ENCODE measurements around the gene PEX6.
"Not testable (repeated sequence)": the region's sequence is repeated elsewhere in the genome, so short reads cannot be mapped to it uniquely, and the experiment has no call there.

Gene PEX6

GRCh38 chr6:43013097-43013842 lies 34.3 kb upstream of the PEX6 start:
- Histone ChIP-seq H3K4me3 (ENCODE audit: low read length) (peak overlapping the region; percentile 78), H3K4me1 (ENCODE audit: control insufficient read depth, insufficient read depth, low read length) (peaks cover 17% of the 10 kb centered on the region), H3K36me3 (ENCODE audit: control insufficient read depth, insufficient read depth, low read length) (peaks cover 24% of the 10 kb centered on the region)

GRCh38 chr6:43012364-43012763 lies 33.4 kb upstream of the PEX6 start:
- Histone ChIP-seq H3K4me3 (ENCODE audit: low read length) (peak overlapping the region; percentile 78), H3K27me3 (ENCODE audit: control insufficient read depth, insufficient read depth, low read length) (no peaks in the 10 kb centered on the region), H3K4me1 (ENCODE audit: control insufficient read depth, insufficient read depth, low read length) (peaks cover 17% of the 10 kb centered on the region), H3K27ac (ENCODE audit: low read depth, low read length) (no peak overlapping the region), H3K9ac (ENCODE audit: low read length) (no peak overlapping the region), H3K36me3 (ENCODE audit: control insufficient read depth, insufficient read depth, low read length) (peaks cover 24% of the 10 kb centered on the region)

More at GRCh38 chr6:43013097-43013842, 34.3 kb upstream of the PEX6 start:
- H3K27ac ChIP-seq (ENCODE audit: low read depth, low read length), result peak overlapping the region; percentile 65
- no peaks in the 10 kb centered on the region for H3K27me3 ChIP-seq (ENCODE audit: control insufficient read depth, insufficient read depth, low read length)
- H3K9ac ChIP-seq (ENCODE audit: low read length), result peak overlapping the region; percentile 45

GRCh38 chr6:43011207-43011606 lies 32.2 kb upstream of the PEX6 start:
- Histone ChIP-seq H3K4me1 (ENCODE audit: control insufficient read depth, insufficient read depth, low read length) (peaks cover 12% of the 10 kb centered on the region), H3K9ac (ENCODE audit: low read length) (no peak overlapping the region), H3K36me3 (ENCODE audit: control insufficient read depth, insufficient read depth, low read length) (peaks cover 27% of the 10 kb centered on the region), H3K27ac (ENCODE audit: low read depth, low read length) (no peak overlapping the region), H3K4me3 (ENCODE audit: low read length) (no peak overlapping the region), H3K27me3 (ENCODE audit: control insufficient read depth, insufficient read depth, low read length) (no peaks in the 10 kb centered on the region)

GRCh38 chr6:43009124-43009523 lies 30.1 kb upstream of the PEX6 start:
- Histone ChIP-seq H3K9ac (ENCODE audit: low read length) (no peak overlapping the region), H3K4me3 (ENCODE audit: low read length) (no peak overlapping the region), H3K27ac (ENCODE audit: low read depth, low read length) (no peak overlapping the region), H3K36me3 (ENCODE audit: control insufficient read depth, insufficient read depth, low read length) (peaks cover 31% of the 10 kb centered on the region), H3K4me1 (ENCODE audit: control insufficient read depth, insufficient read depth, low read length) (peaks cover 7% of the 10 kb centered on the region), H3K27me3 (ENCODE audit: control insufficient read depth, insufficient read depth, low read length) (no peaks in the 10 kb centered on the region)

- H3K27me3 ChIP-seq (ENCODE audit: control insufficient read depth, insufficient read depth, low read length), result no peaks in the 10 kb centered on the region
- H3K36me3 ChIP-seq (ENCODE audit: control insufficient read depth, insufficient read depth, low read length), result peaks cover 31% of the 10 kb centered on the region
- H3K9ac ChIP-seq (ENCODE audit: low read length), result no peak overlapping the region
- no peak overlapping the region for H3K4me3 ChIP-seq (ENCODE audit: low read length)
- H3K27ac ChIP-seq (ENCODE audit: low read depth, low read length), result no peak overlapping the region
- no peaks in the 10 kb centered on the region for H3K4me1 ChIP-seq (ENCODE audit: control insufficient read depth, insufficient read depth, low read length)
Measured at GRCh38 chr6:43007126-43007525, 28.1 kb upstream of the PEX6 start.

GRCh38 chr6:43006251-43006650 lies 27.3 kb upstream of the PEX6 start:
- H3K36me3 ChIP-seq (ENCODE audit: control insufficient read depth, insufficient read depth, low read length), result peaks cover 31% of the 10 kb centered on the region
- H3K4me1 ChIP-seq (ENCODE audit: control insufficient read depth, insufficient read depth, low read length), result no peaks in the 10 kb centered on the region
- H3K27me3 ChIP-seq (ENCODE audit: control insufficient read depth, insufficient read depth, low read length), result no peaks in the 10 kb centered on the region
- H3K4me3 ChIP-seq (ENCODE audit: low read length), result no peak overlapping the region
- no peak overlapping the region for H3K27ac ChIP-seq (ENCODE audit: low read depth, low read length)
- no peak overlapping the region for H3K9ac ChIP-seq (ENCODE audit: low read length)

- Histone ChIP-seq H3K4me1 (ENCODE audit: control insufficient read depth, insufficient read depth, low read length) (no peaks in the 10 kb centered on the region), H3K27ac (ENCODE audit: low read depth, low read length) (no peak overlapping the region), H3K36me3 (ENCODE audit: control insufficient read depth, insufficient read depth, low read length) (peaks cover 31% of the 10 kb centered on the region), H3K27me3 (ENCODE audit: control insufficient read depth, insufficient read depth, low read length) (no peaks in the 10 kb centered on the region), H3K9ac (ENCODE audit: low read length) (no peak overlapping the region), H3K4me3 (ENCODE audit: low read length) (no peak overlapping the region)
Measured at GRCh38 chr6:43005844-43006243, 26.9 kb upstream of the PEX6 start.

- Histone ChIP-seq H3K4me1 (ENCODE audit: control insufficient read depth, insufficient read depth, low read length) (no peaks in the 10 kb centered on the region), H3K4me3 (ENCODE audit: low read length) (no peak overlapping the region), H3K36me3 (ENCODE audit: control insufficient read depth, insufficient read depth, low read length) (peaks cover 5% of the 10 kb centered on the region), H3K27ac (ENCODE audit: low read depth, low read length) (no peak overlapping the region), H3K27me3 (ENCODE audit: control insufficient read depth, insufficient read depth, low read length) (no peaks in the 10 kb centered on the region), H3K9ac (ENCODE audit: low read length) (no peak overlapping the region)
Measured at GRCh38 chr6:43001843-43002242, 22.9 kb upstream of the PEX6 start.

- not testable (repeated sequence) for H3K9ac ChIP-seq (ENCODE audit: low read length); H3K27me3 ChIP-seq (ENCODE audit: control insufficient read depth, insufficient read depth, low read length); H3K36me3 ChIP-seq (ENCODE audit: control insufficient read depth, insufficient read depth, low read length); H3K4me3 ChIP-seq (ENCODE audit: low read length); H3K4me1 ChIP-seq (ENCODE audit: control insufficient read depth, insufficient read depth, low read length); H3K27ac ChIP-seq (ENCODE audit: low read depth, low read length)
Measured at GRCh38 chr6:42998205-42998604, 19.2 kb upstream of the PEX6 start.

GRCh38 chr6:42996513-42996912 lies 17.5 kb upstream of the PEX6 start:
- Histone ChIP-seq H3K4me1 (ENCODE audit: control insufficient read depth, insufficient read depth, low read length) (no peaks in the 10 kb centered on the region), H3K4me3 (ENCODE audit: low read length) (no peak overlapping the region), H3K27me3 (ENCODE audit: control insufficient read depth, insufficient read depth, low read length) (no peaks in the 10 kb centered on the region), H3K9ac (ENCODE audit: low read length) (no peak overlapping the region), H3K36me3 (ENCODE audit: control insufficient read depth, insufficient read depth, low read length) (peaks cover 3% of the 10 kb centered on the region), H3K27ac (ENCODE audit: low read depth, low read length) (no peak overlapping the region)

GRCh38 chr6:42993445-42993844 lies 14.5 kb upstream of the PEX6 start:
- Histone ChIP-seq H3K36me3 (ENCODE audit: control insufficient read depth, insufficient read depth, low read length) (peaks cover 9% of the 10 kb centered on the region), H3K9ac (ENCODE audit: low read length) (no peak overlapping the region)

GRCh38 chr6:42989923-42990322 lies 10.9 kb upstream of the PEX6 start:
- H3K36me3 ChIP-seq (ENCODE audit: control insufficient read depth, insufficient read depth, low read length), result peaks cover 9% of the 10 kb centered on the region

More at GRCh38 chr6:42993445-42993844, 14.5 kb upstream of the PEX6 start:
- Histone ChIP-seq H3K27ac (ENCODE audit: low read depth, low read length) (no peak overlapping the region), H3K4me3 (ENCODE audit: low read length) (no peak overlapping the region), H3K4me1 (ENCODE audit: control insufficient read depth, insufficient read depth, low read length) (no peaks in the 10 kb centered on the region), H3K27me3 (ENCODE audit: control insufficient read depth, insufficient read depth, low read length) (no peaks in the 10 kb centered on the region)

GRCh38 chr6:42988486-42989020 lies 9.6 kb upstream of the PEX6 start:
- no peak overlapping the region for H3K9ac ChIP-seq (ENCODE audit: low read length)

More at GRCh38 chr6:42989923-42990322, 10.9 kb upstream of the PEX6 start:
- no peak overlapping the region for H3K27ac ChIP-seq (ENCODE audit: low read depth, low read length)
- H3K4me3 ChIP-seq (ENCODE audit: low read length), result no peak overlapping the region
- no peak overlapping the region for H3K9ac ChIP-seq (ENCODE audit: low read length)
- H3K4me1 ChIP-seq (ENCODE audit: control insufficient read depth, insufficient read depth, low read length), result peaks cover 3% of the 10 kb centered on the region
- H3K27me3 ChIP-seq (ENCODE audit: control insufficient read depth, insufficient read depth, low read length), result no peaks in the 10 kb centered on the region

More at GRCh38 chr6:42988486-42989020, 9.6 kb upstream of the PEX6 start:
- Histone ChIP-seq H3K4me3 (ENCODE audit: low read length) (no peak overlapping the region), H3K4me1 (ENCODE audit: control insufficient read depth, insufficient read depth, low read length) (peaks cover 3% of the 10 kb centered on the region), H3K27me3 (ENCODE audit: control insufficient read depth, insufficient read depth, low read length) (no peaks in the 10 kb centered on the region), H3K36me3 (ENCODE audit: control insufficient read depth, insufficient read depth, low read length) (peaks cover 9% of the 10 kb centered on the region), H3K27ac (ENCODE audit: low read depth, low read length) (no peak overlapping the region)

All from rectal smooth muscle tissue (tissue), 1 donor.